ENCODE data around the gene ITGB8.

GRCh38 chr7:20393021-20393610 is 62.4 kb downstream of the ITGB8 start:
- no peak for TF ChIP-seq CTCF (conservative IDR thresholded peaks at IDR 0.05; ENCODE audit: low read depth, low read length)
- TF ChIP-seq EZH2 (IDR thresholded peaks at IDR 0.05; ENCODE audit: low read length, unreplicated experiment) = no peak
- TF ChIP-seq EZH2phosphoT487 (IDR thresholded peaks at IDR 0.05; ENCODE audit: borderline replicate concordance, low read length) = no peak
